A549 (cell line): ENCODE measurements around the gene RPS6KA2. TPM values are rescaled to one million over a fixed set of nuclear protein-coding genes. Genes with fewer than 3 reads are reported as not detected.

Source experiments
- ATAC-seq, 2 experiments: fragments of 200-7000 bp in 1 of 2; fragments of >200 bp in 1 of 2; cut with Nextera tagmentation in 1 of 2; cut with Tn5 transposase in 1 of 2; 3 replicates each; pipeline versions ENCODE4 v1.8.0 to v1.9.1; 2018 to 2020; ENCODE audit warnings: mild to moderate bottlenecking in 1 of 2, moderate library complexity in 1 of 2
- CTCF ChIA-PET: fragments of 300-600 bp; sonication (Branson Sonifier 250); formaldehyde crosslinking; extraction: SDS; loops from one replicate; lab custom pipeline; 2021; ENCODE audit warnings: antibody characterized with exemption, inconsistent platforms; lab: Yijun Ruan, JAX
- POLR2A ChIA-PET: fragments of 350-600 bp; formaldehyde crosslinking; extraction: SDS; loops from one replicate; lab custom pipeline; 2021; ENCODE audit warnings: antibody characterized with exemption, inconsistent platforms; lab: Yijun Ruan, JAX
- DNase-seq, 2 experiments: peaks; one replicate each; pipeline versions ENCODE4 v3.0.0 to v3.0.0-alpha.2; 2011 to 2016; ENCODE audit warnings: low read depth in 1 of 2, low spot score in 1 of 2
- FAIRE-seq: peaks from 2 replicates; lab custom pipeline; 2011; peaks lifted over from hg19 to GRCh38; lab: Jason Lieb, UNC
- H3K27ac ChIP-seq, 2 experiments: fragments of >200 bp; sonication (Bioruptor Twin); formaldehyde crosslinking; 3 replicates each; pipeline ENCODE4 v1.5.1; 2016 to 2017
- H3K4me1 ChIP-seq: fragments of >200 bp; sonication (Bioruptor Twin); formaldehyde crosslinking; 3 replicates; pipeline ENCODE4 v1.6.1; 2016
- H3K4me2 ChIP-seq: fragments of >200 bp; sonication (Bioruptor Twin); formaldehyde crosslinking; 3 replicates; pipeline ENCODE4 v1.6.1; 2016
- H3K4me3 ChIP-seq: fragments of >200 bp; sonication (Bioruptor Twin); formaldehyde crosslinking; 3 replicates; pipeline ENCODE4 v1.5.1; 2016
- H3K9me3 ChIP-seq: fragments of >200 bp; sonication (Bioruptor Twin); formaldehyde crosslinking; 3 replicates; pipeline ENCODE4 v1.6.1; 2016
- CBX8 ChIP-seq: fragments of 200-600 bp; sonication (generic); IDR thresholded peaks from 2 replicates; pipeline ENCODE4 v1.6.1; 2016
- CEBPB ChIP-seq, 2 experiments: fragments of >200 bp in 1 of 2; sonication (Bioruptor Twin) in 1 of 2; formaldehyde crosslinking in 1 of 2; IDR thresholded peaks; 2 replicates each; pipeline ENCODE4 v1.6.1; 2012 to 2016
- CHD4 ChIP-seq: fragments of 200-600 bp; sonication (generic); IDR thresholded peaks from 2 replicates; pipeline ENCODE4 v1.6.1; 2016; ENCODE audit warnings: antibody characterized with exemption, mild to moderate bottlenecking, borderline replicate concordance
- EHMT2 ChIP-seq: fragments of 200-600 bp; sonication (generic); IDR thresholded peaks from 2 replicates; pipeline ENCODE4 v1.6.1; 2016; ENCODE audit warnings: antibody characterized with exemption, low read depth, mild to moderate bottlenecking, moderate library complexity
- ESRRA ChIP-seq: fragments of 150-350 bp; IDR thresholded peaks from 2 replicates; pipeline ENCODE4 v1.6.1; 2014; ENCODE audit warnings: mild to moderate bottlenecking, low read length, borderline replicate concordance
- FOSB ChIP-seq: fragments of 250-450 bp; sonication (Bioruptor Pico); IDR thresholded peaks from 2 replicates; pipeline ENCODE4 v1.5.0; 2020; ENCODE audit warnings: mild to moderate bottlenecking, moderate library complexity
- GATA3 ChIP-seq: IDR thresholded peaks from 2 replicates; pipeline ENCODE4 v1.6.1; 2012; ENCODE audit warnings: borderline replicate concordance
- HEYL ChIP-seq: fragments of 250-450 bp; sonication (Bioruptor Pico); IDR thresholded peaks from 2 replicates; pipeline ENCODE4 v1.8.0; 2021; ENCODE audit warnings: mild to moderate bottlenecking, moderate library complexity
- HOXA7 ChIP-seq: fragments of 250-450 bp; sonication (Bioruptor Pico); IDR thresholded peaks from 2 replicates; pipeline ENCODE4 v1.5.0; 2020; ENCODE audit warnings: mild to moderate bottlenecking, moderate library complexity
- MAFK ChIP-seq: fragments of 450-650 bp; IDR thresholded peaks from 2 replicates; pipeline ENCODE4 v1.6.1; 2014; ENCODE audit not compliant: partially characterized antibody
- MAZ ChIP-seq: fragments of 150-350 bp; IDR thresholded peaks from 2 replicates; pipeline ENCODE4 v1.6.1; 2014; ENCODE audit warnings: antibody characterized with exemption, low read depth, low read length, borderline replicate concordance
- MYC ChIP-seq: IDR thresholded peaks from 2 replicates; pipeline ENCODE4 v1.6.1; 2012; ENCODE audit warnings: mild to moderate bottlenecking, inconsistent platforms, low read length, improper control_type of control experiment, borderline replicate concordance
- NPAS2 ChIP-seq: fragments of 250-450 bp; sonication (Bioruptor Pico); IDR thresholded peaks from 2 replicates; pipeline ENCODE4 v1.8.0; 2022; ENCODE audit warnings: mild to moderate bottlenecking, moderate library complexity, borderline replicate concordance
- NR3C1 ChIP-seq: fragments of >200 bp; sonication (Bioruptor Twin); formaldehyde crosslinking; IDR thresholded peaks from 3 replicates; pipeline ENCODE4 v1.6.1; 2017
- POLR2A ChIP-seq: IDR thresholded peaks from 2 replicates; pipeline ENCODE4 v1.6.1; 2012; ENCODE audit warnings: mild to moderate bottlenecking, low read length
- RAD21 ChIP-seq, 2 experiments: fragments of >200 bp in 1 of 2; sonication (Bioruptor Twin) in 1 of 2; formaldehyde crosslinking in 1 of 2; IDR thresholded peaks in 1 of 2; conservative IDR thresholded peaks in 1 of 2; 2 replicates in 1 of 2; 3 replicates in 1 of 2; pipeline ENCODE4 v1.6.1; 2012 to 2018; ENCODE audit warnings: inconsistent platforms in 1 of 2
- RARB ChIP-seq: fragments of 250-450 bp; sonication (Bioruptor Pico); IDR thresholded peaks from 2 replicates; pipeline ENCODE4 v1.8.0; 2021; ENCODE audit warnings: mild to moderate bottlenecking, moderate library complexity
- RCOR1 ChIP-seq: fragments of 150-350 bp; IDR thresholded peaks from 2 replicates; pipeline ENCODE4 v1.6.1; 2014; ENCODE audit warnings: antibody characterized with exemption, low read length, low read depth
- TFCP2L1 ChIP-seq: fragments of 250-450 bp; sonication (Bioruptor Pico); IDR thresholded peaks from 2 replicates; pipeline ENCODE4 v1.5.0; 2021; ENCODE audit warnings: mild to moderate bottlenecking
- TP53 ChIP-seq: fragments of 250-450 bp; sonication (Bioruptor Pico); IDR thresholded peaks from 2 replicates; pipeline ENCODE4 v1.5.0; 2021; ENCODE audit warnings: mild to moderate bottlenecking, moderate library complexity
- ZC3H11A ChIP-seq: fragments of 450-650 bp; IDR thresholded peaks from 2 replicates; pipeline ENCODE4 v1.6.1; 2014; ENCODE audit warnings: antibody characterized with exemption, mild to moderate bottlenecking
- ZNF302 ChIP-seq: fragments of 250-450 bp; sonication (Bioruptor Pico); IDR thresholded peaks from 2 replicates; pipeline ENCODE4 v1.9.0; 2021; ENCODE audit warnings: inconsistent platforms, mild to moderate bottlenecking, moderate library complexity
- WGBS: methylation state at CpG from one replicate; pipeline ENCODE4 v1.1.6; 2017; ENCODE audit errors: missing lambda C conversion rate; 5-methylcytosine and 5-hydroxymethylcytosine counted together
- polyA plus RNA-seq, 4 experiments: library from polyadenylated mRNA; depleted of rRNA in 3 of 4; stranded (reverse); fragments of >200 nt; fragmentation: RNase III in 1 of 4; extraction: RNeasy Plus Mini Kit Qiagen cat#74134 plus additional on column Dnase treatment in 1 of 4; gene quantifications; 2 replicates in 3 of 4; 3 replicates in 1 of 4; pipeline ENCODE4 v1.2.3, GENCODE V29; 2011 to 2017
- TF ChIP-seq, protein P1 (sequence below): fragments of 200-600 bp; sonication (generic); IDR thresholded peaks from 2 replicates; pipeline ENCODE4 v1.6.1; 2016; ENCODE audit warnings: antibody characterized with exemption, mild to moderate bottlenecking, moderate library complexity
- TF ChIP-seq, protein P2 (sequence below): fragments of 250-450 bp; sonication (Bioruptor Pico); IDR thresholded peaks from 2 replicates; pipeline ENCODE4 v1.5.0; 2020; ENCODE audit warnings: low read depth, mild to moderate bottlenecking, moderate library complexity
- TF ChIP-seq, protein P3 (sequence below): fragments of 450-650 bp; IDR thresholded peaks from 2 replicates; pipeline ENCODE4 v1.6.1; 2014; ENCODE audit warnings: antibody characterized with exemption
- TF ChIP-seq, protein P4 (sequence below): fragments of >200 bp; sonication (Bioruptor Twin); formaldehyde crosslinking; IDR thresholded peaks from 3 replicates; pipeline ENCODE4 v1.6.1; 2016

Gene RPS6KA2
- polyA plus RNA-seq, 2 of the 4 experiments (the other 2 are of a cell fraction), result 0.19 TPM; not detected in 1

DNA sequence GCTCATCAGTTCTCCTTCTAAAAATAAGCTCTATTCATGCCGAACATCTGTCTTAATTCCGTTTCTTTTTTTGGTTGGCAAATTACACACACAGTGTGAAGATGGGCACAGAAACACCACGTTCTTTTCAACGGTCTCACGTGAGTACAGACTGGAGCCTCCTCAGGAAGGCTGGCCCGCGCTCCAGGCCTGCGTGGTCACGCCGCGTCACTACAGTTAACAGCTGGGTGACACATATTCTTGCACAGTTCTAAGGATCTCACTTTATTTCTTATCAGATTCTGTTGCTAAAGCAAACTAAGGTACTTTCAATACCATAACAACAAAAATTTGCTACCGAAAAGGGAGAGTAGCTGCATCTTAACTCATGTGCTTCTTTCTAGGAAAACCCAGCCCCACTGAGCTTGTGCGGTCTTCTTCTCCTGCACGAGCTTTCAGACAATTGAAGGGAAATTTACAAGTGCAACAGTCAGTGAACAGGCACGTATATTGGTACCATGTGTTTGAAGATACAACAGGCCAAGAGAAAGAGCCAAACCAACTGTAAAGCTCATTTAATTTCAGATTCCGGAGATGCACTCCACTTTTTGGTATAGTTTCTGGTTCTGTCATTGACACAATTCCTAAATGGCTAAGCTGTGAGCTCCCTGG is 188.7 kb downstream of the RPS6KA2 start:
- ChIA-PET CTCF (no interaction called here), POLR2A (no interaction called here)
- DNase-seq (no peak), FAIRE-seq (no peak), ATAC-seq (no peak)
- 62% methylated on average over 16 of the region's 16 CpGs for WGBS
- no peaks in the 10 kb centered on the region for H3K9me3 ChIP-seq
- no peak overlapping the region for H3K4me3 ChIP-seq
- no peak for TF ChIP-seq CHD4
- TF ChIP-seq ESRRA, result no peak
- no peak overlapping the region for H3K4me2 ChIP-seq
- no peak overlapping the region for H3K27ac ChIP-seq
- H3K4me1 ChIP-seq, result no peaks in the 10 kb centered on the region

DNA sequence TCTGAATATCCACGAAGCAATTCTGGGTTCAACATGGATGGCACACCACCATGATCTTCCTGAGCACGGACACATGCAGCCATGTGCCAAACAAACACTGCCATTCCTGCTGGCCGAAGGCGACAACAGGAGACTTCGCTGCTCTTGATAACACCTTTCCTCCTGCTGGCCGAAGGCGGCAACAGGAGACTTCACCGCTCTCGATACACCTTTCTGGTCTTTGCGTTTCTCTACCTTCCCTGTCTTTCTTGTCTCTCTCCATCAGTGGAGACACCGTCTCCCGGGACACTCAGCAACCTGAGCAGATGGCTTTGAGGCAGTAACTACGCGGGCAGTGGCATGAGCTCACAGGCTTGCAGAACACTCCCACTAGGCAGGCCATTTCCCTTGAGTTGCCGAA is 189.4 kb downstream of the RPS6KA2 start:
- Histone ChIP-seq H3K9me3 (no peaks in the 10 kb centered on the region), H3K4me3 (no peak overlapping the region), H3K4me1 (no peaks in the 10 kb centered on the region), H3K4me2 (no peak overlapping the region), H3K27ac (no peak overlapping the region)
- WGBS, result 76% methylated on average over 15 of the region's 15 CpGs
- TF ChIP-seq, protein P1, sequence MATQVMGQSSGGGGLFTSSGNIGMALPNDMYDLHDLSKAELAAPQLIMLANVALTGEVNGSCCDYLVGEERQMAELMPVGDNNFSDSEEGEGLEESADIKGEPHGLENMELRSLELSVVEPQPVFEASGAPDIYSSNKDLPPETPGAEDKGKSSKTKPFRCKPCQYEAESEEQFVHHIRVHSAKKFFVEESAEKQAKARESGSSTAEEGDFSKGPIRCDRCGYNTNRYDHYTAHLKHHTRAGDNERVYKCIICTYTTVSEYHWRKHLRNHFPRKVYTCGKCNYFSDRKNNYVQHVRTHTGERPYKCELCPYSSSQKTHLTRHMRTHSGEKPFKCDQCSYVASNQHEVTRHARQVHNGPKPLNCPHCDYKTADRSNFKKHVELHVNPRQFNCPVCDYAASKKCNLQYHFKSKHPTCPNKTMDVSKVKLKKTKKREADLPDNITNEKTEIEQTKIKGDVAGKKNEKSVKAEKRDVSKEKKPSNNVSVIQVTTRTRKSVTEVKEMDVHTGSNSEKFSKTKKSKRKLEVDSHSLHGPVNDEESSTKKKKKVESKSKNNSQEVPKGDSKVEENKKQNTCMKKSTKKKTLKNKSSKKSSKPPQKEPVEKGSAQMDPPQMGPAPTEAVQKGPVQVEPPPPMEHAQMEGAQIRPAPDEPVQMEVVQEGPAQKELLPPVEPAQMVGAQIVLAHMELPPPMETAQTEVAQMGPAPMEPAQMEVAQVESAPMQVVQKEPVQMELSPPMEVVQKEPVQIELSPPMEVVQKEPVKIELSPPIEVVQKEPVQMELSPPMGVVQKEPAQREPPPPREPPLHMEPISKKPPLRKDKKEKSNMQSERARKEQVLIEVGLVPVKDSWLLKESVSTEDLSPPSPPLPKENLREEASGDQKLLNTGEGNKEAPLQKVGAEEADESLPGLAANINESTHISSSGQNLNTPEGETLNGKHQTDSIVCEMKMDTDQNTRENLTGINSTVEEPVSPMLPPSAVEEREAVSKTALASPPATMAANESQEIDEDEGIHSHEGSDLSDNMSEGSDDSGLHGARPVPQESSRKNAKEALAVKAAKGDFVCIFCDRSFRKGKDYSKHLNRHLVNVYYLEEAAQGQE, result no peak
- TF ChIP-seq TP53, result no peak
- TF ChIP-seq MAFK, result no peak
- TF ChIP-seq POLR2A, result no peak
- TF ChIP-seq EHMT2, result no peak
- TF ChIP-seq HOXA7 (CRISPR knock-in tag), result no peak
- no peak for TF ChIP-seq RCOR1
- no peak for TF ChIP-seq HEYL
- no peak for TF ChIP-seq NR3C1
- TF ChIP-seq, protein P2, sequence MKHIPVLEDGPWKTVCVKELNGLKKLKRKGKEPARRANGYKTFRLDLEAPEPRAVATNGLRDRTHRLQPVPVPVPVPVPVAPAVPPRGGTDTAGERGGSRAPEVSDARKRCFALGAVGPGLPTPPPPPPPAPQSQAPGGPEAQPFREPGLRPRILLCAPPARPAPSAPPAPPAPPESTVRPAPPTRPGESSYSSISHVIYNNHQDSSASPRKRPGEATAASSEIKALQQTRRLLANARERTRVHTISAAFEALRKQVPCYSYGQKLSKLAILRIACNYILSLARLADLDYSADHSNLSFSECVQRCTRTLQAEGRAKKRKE (CRISPR knock-in tag), result no peak
- TF ChIP-seq, protein P3, sequence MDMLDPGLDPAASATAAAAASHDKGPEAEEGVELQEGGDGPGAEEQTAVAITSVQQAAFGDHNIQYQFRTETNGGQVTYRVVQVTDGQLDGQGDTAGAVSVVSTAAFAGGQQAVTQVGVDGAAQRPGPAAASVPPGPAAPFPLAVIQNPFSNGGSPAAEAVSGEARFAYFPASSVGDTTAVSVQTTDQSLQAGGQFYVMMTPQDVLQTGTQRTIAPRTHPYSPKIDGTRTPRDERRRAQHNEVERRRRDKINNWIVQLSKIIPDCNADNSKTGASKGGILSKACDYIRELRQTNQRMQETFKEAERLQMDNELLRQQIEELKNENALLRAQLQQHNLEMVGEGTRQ, result no peak
- DNase-seq (no peak), ATAC-seq (no peak), FAIRE-seq (no peak)
- ChIA-PET POLR2A (no interaction called here), CTCF (no interaction called here)

DNA sequence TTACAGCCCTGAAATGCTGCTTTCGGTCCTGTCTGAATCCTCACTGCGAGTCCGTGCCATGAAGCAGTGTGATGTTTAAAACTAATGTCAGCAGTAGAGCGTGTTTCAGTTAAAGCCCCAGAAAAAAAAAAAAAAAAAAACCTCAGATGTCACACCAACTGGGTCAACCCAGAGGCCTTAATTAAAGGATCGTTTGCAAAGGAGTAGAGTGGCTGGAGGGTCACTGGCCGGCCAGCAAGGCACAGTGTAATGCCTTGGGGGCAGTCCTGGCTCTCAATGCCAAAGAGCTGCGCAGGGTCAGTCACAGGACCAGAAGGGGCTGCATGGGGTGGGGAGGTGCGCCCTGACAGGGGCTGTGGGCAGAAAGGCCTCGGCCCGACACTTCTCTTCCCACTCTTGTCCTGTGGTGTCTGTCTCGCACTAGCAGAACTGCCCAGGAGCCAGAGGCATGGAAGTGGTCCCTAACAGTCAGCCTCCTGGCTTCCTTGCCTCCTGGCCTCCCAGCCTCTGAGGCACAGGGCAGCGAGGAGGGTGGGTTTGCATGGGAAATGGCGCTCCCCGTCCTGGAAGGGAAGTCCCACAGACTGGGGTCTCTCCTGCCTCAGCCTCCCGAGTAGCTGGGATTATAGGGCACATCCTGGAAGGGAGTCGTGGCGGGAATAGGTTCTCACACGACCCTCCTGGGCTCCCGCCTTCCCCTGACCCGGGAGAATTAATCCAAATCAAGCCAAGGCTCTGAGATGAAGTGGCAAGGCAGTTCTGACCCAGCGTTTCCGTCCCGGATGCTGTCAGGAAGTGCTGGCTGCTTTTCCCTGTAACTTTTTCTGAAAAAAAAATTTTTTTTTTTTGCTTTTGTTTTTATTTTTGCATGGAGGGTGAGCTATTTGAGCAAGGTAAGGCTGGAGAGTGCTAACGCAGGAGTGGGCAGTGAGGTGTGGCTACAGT is 190.6 kb downstream of the RPS6KA2 start:
- no peak for TF ChIP-seq CEBPB (IDR thresholded peaks at IDR 0.05)
- TF ChIP-seq ZNF302 (CRISPR knock-in tag), result no peak
- TF ChIP-seq NPAS2 (CRISPR knock-in tag), result no peak
- no peak for TF ChIP-seq GATA3
- TF ChIP-seq ZC3H11A, result no peak
- TF ChIP-seq RARB, result no peak
- no peak for TF ChIP-seq CBX8
- no peak for TF ChIP-seq RAD21 (conservative IDR thresholded peaks at IDR 0.05 in 1 of 2, IDR thresholded peaks at IDR 0.05 in 1 of 2)
- TF ChIP-seq FOSB (CRISPR knock-in tag), result no peak
- TF ChIP-seq MYC, result no peak
- TF ChIP-seq, protein P4, sequence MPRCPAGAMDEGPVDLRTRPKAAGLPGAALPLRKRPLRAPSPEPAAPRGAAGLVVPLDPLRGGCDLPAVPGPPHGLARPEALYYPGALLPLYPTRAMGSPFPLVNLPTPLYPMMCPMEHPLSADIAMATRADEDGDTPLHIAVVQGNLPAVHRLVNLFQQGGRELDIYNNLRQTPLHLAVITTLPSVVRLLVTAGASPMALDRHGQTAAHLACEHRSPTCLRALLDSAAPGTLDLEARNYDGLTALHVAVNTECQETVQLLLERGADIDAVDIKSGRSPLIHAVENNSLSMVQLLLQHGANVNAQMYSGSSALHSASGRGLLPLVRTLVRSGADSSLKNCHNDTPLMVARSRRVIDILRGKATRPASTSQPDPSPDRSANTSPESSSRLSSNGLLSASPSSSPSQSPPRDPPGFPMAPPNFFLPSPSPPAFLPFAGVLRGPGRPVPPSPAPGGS, result no peak
- TF ChIP-seq MAZ, result no peak
- no peak for TF ChIP-seq TFCP2L1 (CRISPR knock-in tag)
- TF ChIP-seq, all 56 proteins: peak for 0
- Histone ChIP-seq H3K4me2 (no peak overlapping the region), H3K4me3 (no peak overlapping the region), H3K9me3 (no peaks in the 10 kb centered on the region), H3K4me1 (no peaks in the 10 kb centered on the region), H3K27ac (no peak overlapping the region)
- CTCF ChIA-PET, result interaction anchor here (0.6 to 1.0 kb wide), 3 partner anchors 8 to 156 kb away, joined by 3 to 4 read pairs (median 3); no protein-coding TSS in a partner anchor
- FAIRE-seq (no peak), ATAC-seq (no peak), DNase-seq (no peak)
- POLR2A ChIA-PET, result no interaction called here
- WGBS, result 45% methylated on average over 20 of the region's 24 CpGs
